ENCODE measurements around the gene APOC3.

APOC3 gene

DNA sequence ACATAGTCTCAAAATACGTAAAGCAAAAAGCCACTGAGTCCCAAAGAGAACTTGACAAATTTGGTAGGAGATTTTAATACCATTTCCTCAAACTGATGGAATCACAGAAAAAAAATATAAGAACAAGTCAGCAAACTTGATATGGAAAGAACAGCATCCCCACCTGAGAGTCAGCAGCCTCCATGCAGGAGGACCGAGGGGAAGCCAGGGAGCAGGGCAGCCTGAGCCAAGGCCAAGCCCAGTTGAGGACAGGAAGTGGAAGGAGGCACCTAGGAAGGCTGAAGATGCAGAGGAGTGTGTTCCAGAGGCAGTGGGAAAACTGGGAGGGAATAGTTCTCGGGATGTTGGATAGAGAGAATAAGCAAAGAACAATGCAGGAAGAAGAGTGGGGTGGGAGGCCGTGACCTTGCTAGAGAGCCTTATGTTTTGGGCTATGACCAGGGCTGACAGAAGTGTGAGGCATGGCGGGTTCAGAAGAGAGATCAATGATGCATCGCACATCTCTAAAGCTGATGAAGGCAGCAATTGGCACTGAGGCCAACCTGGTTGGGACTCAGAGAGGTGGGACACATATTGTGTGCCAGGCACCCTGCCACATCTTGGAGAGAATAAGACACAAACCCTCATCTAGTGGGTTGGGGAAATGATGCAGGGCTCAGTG lies 22.0 kb upstream of the APOC3 start:
- Mint-ChIP-seq H3K4me3 (no peak overlapping the region), H3K9me3 (no peaks in the 10 kb centered on the region), H3K36me3 (ENCODE audit: low read depth) (no peaks in the 10 kb centered on the region), H3K27ac (no peak overlapping the region), H3K4me1 (no peaks in the 10 kb centered on the region), H3K27me3 (ENCODE audit: low read depth, poor library complexity) (peaks cover 20% of the 10 kb centered on the region)
- no peak for DNase-seq
- TF ChIP-seq, protein P1, sequence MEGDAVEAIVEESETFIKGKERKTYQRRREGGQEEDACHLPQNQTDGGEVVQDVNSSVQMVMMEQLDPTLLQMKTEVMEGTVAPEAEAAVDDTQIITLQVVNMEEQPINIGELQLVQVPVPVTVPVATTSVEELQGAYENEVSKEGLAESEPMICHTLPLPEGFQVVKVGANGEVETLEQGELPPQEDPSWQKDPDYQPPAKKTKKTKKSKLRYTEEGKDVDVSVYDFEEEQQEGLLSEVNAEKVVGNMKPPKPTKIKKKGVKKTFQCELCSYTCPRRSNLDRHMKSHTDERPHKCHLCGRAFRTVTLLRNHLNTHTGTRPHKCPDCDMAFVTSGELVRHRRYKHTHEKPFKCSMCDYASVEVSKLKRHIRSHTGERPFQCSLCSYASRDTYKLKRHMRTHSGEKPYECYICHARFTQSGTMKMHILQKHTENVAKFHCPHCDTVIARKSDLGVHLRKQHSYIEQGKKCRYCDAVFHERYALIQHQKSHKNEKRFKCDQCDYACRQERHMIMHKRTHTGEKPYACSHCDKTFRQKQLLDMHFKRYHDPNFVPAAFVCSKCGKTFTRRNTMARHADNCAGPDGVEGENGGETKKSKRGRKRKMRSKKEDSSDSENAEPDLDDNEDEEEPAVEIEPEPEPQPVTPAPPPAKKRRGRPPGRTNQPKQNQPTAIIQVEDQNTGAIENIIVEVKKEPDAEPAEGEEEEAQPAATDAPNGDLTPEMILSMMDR (IDR thresholded peaks at IDR 0.05) = no peak

DNA sequence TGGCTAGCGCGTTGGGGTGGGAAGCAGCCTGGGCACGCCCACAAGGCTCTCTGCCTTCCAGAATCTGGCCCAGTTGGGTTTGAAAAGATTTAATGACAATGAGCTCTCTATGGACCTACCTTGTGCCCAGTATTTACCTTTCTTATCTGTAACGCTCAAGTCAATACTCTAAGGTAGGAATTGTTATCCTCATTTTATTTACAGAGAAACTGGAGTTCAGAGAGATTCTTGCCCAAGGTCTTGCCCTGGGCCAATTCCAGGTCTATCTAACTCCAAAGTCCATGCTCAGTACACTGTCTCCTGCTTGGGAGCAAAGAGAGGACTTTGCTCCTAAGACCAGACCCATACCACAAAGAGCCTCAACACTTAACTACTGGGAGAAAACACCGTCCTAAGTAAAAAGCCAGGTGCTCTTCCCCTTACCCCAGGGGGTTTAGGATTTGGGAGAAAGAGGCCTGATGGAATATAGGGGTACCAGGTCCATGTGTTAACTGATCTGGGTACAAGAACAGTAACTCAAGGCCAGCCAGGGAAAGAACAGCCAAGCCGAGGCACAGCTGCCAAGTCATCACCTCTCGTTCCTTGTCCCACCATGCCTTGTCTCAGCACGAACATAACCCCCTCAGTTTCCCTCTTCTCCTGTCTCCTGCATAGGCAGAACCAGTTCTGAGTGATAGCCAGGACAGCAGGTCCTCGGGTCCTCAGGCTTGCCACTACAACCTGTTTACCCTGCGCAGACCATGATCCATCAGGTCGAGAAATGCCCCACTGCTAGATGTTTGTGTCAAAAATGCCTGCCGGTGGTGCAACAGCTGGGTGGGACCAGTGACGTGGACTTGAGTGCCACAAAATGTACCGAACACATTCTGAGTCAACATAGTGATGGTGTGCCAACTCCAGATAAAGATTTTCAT lies 21.2 kb upstream of the APOC3 start:
- Mint-ChIP-seq H3K27ac (no peak overlapping the region), H3K4me3 (no peak overlapping the region), H3K36me3 (ENCODE audit: low read depth) (no peaks in the 10 kb centered on the region), H3K9me3 (no peaks in the 10 kb centered on the region), H3K4me1 (no peaks in the 10 kb centered on the region), H3K27me3 (ENCODE audit: low read depth, poor library complexity) (peaks cover 14% of the 10 kb centered on the region)
- TF ChIP-seq, protein P1 (IDR thresholded peaks at IDR 0.05) = no peak
- DNase-seq = no peak

DNA sequence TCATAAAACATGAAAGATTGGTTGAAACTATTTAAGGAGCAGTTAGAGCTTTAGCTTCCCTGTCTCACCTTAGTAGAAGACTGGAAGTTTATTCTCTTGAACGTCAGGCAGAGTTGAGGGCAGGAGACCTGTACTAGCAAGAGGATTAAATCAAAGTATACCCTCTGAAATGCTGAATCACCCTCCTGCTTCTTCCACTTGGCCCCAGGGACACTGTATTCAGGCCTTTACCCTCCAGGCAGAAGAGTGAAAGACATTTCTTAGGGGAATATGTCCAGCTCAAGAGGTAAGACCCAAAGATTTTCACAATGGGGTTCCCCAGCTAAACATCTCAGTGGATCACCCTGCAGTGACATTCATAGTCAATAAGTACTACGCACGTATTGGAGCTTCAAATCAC lies 18.5 kb upstream of the APOC3 start:
- H3K4me3 Mint-ChIP-seq = no peak overlapping the region

DNA sequence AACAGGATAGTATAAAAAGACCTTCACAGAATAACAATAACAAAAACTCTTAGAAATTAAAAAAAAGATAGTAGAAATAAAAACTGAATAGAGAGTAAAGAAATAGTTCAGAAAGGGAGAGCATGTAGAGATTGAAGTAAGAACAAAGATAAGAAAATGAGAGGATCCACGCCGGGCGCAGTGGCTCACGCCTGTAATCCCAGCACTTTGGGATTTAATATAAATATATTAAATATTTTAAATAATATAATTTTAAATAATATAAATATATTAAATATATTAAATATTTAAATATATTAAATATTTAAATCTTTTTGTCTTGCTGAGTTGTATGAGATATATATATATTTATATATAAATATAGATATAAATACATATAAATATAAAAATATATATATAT lies 17.6 kb upstream of the APOC3 start:
- Mint-ChIP-seq H3K4me3 (no peak overlapping the region), H3K4me1 (no peaks in the 10 kb centered on the region), H3K9me3 (no peaks in the 10 kb centered on the region), H3K27ac (no peak overlapping the region), H3K27me3 (ENCODE audit: low read depth, poor library complexity) (peaks cover 6% of the 10 kb centered on the region), H3K36me3 (ENCODE audit: low read depth) (no peaks in the 10 kb centered on the region)
- TF ChIP-seq, protein P1 (IDR thresholded peaks at IDR 0.05) = no peak
- DNase-seq = no peak

More for the DNA sequence above, 18.5 kb upstream of the APOC3 start:
- Mint-ChIP-seq H3K9me3 (no peaks in the 10 kb centered on the region), H3K4me1 (no peaks in the 10 kb centered on the region), H3K27me3 (ENCODE audit: low read depth, poor library complexity) (peaks cover 6% of the 10 kb centered on the region), H3K36me3 (ENCODE audit: low read depth) (no peaks in the 10 kb centered on the region), H3K27ac (no peak overlapping the region)
- DNase-seq = no peak
- TF ChIP-seq, protein P1 (IDR thresholded peaks at IDR 0.05) = no peak

DNA sequence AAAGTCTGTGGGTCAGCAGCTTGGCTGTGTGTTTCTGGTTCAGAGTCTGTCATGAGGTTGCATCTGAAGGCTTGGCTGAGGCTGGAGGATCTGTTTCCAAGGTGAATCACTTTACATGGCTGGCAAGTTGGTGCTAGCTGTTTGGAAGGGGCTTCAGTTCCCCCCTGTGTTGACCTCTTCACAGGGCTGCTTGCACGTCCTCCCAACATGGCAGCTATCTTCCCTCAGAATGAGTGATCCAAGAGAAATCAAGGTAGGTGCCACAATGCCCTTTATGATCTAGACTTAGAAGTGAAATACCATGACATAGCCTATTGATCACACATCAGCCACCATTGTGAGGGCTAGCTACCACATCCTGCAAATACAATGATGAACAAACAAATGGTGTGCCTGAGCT lies 16.5 kb upstream of the APOC3 start:
- no peak for DNase-seq
- Mint-ChIP-seq H3K4me1 (no peaks in the 10 kb centered on the region), H3K9me3 (no peaks in the 10 kb centered on the region), H3K27ac (no peak overlapping the region), H3K27me3 (ENCODE audit: low read depth, poor library complexity) (peaks cover 3% of the 10 kb centered on the region), H3K4me3 (no peak overlapping the region), H3K36me3 (ENCODE audit: low read depth) (no peaks in the 10 kb centered on the region)
- TF ChIP-seq, protein P1 (IDR thresholded peaks at IDR 0.05) = no peak
